Lower leg skin (tissue), 3 donors: ENCODE measurements around the gene AATF.

Experiments used
- POLR2A ChIP-seq, 2 donors: fragments of 450-650 bp; IDR thresholded peaks; one replicate each; pipeline ENCODE4 v1.6.1; 2016 to 2017; ENCODE audit warnings: antibody characterized with exemption in 2 of 2, mild to moderate bottlenecking in 1 of 2, moderate library complexity in 1 of 2
- TF ChIP-seq, protein P1 (sequence below), 3 donors: fragments of 450-650 bp; IDR thresholded peaks; one replicate each; pipeline ENCODE4 v1.5.1; 2016; ENCODE audit warnings: antibody characterized with exemption in 3 of 3, mild to moderate bottlenecking in 3 of 3, moderate library complexity in 2 of 3

- TF ChIP-seq POLR2A (IDR thresholded peaks at IDR 0.05): no peak
- TF ChIP-seq, protein P1, sequence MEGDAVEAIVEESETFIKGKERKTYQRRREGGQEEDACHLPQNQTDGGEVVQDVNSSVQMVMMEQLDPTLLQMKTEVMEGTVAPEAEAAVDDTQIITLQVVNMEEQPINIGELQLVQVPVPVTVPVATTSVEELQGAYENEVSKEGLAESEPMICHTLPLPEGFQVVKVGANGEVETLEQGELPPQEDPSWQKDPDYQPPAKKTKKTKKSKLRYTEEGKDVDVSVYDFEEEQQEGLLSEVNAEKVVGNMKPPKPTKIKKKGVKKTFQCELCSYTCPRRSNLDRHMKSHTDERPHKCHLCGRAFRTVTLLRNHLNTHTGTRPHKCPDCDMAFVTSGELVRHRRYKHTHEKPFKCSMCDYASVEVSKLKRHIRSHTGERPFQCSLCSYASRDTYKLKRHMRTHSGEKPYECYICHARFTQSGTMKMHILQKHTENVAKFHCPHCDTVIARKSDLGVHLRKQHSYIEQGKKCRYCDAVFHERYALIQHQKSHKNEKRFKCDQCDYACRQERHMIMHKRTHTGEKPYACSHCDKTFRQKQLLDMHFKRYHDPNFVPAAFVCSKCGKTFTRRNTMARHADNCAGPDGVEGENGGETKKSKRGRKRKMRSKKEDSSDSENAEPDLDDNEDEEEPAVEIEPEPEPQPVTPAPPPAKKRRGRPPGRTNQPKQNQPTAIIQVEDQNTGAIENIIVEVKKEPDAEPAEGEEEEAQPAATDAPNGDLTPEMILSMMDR (IDR thresholded peaks at IDR 0.05): no peak
Observed at GRCh38 chr17:36972905-36973304, 24.2 kb downstream of the AATF start.
